KG1 (cell line): ENCODE data around the gene LGR4.
A peak's percentile ranks its signal among the peaks of the same experiment; 100 is the strongest.
"Not testable (repeated sequence)": the region's sequence is repeated elsewhere in the genome, so short reads cannot be mapped to it uniquely, and the experiment has no call there.

Source experiments
- DNase-seq: peaks from one replicate; lab custom pipeline; 2025; lab: John Stamatoyannopoulos, UW

The LGR4 gene, protein sequence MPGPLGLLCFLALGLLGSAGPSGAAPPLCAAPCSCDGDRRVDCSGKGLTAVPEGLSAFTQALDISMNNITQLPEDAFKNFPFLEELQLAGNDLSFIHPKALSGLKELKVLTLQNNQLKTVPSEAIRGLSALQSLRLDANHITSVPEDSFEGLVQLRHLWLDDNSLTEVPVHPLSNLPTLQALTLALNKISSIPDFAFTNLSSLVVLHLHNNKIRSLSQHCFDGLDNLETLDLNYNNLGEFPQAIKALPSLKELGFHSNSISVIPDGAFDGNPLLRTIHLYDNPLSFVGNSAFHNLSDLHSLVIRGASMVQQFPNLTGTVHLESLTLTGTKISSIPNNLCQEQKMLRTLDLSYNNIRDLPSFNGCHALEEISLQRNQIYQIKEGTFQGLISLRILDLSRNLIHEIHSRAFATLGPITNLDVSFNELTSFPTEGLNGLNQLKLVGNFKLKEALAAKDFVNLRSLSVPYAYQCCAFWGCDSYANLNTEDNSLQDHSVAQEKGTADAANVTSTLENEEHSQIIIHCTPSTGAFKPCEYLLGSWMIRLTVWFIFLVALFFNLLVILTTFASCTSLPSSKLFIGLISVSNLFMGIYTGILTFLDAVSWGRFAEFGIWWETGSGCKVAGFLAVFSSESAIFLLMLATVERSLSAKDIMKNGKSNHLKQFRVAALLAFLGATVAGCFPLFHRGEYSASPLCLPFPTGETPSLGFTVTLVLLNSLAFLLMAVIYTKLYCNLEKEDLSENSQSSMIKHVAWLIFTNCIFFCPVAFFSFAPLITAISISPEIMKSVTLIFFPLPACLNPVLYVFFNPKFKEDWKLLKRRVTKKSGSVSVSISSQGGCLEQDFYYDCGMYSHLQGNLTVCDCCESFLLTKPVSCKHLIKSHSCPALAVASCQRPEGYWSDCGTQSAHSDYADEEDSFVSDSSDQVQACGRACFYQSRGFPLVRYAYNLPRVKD

GRCh38 chr11:27472398-27473016 lies at the start of gene LGR4:
Gene LGR4, minus strand, starts transcription at chr11:27472790. Its CDS starts 488 bp downstream, at chr11:27472302.
- no peak for DNase-seq

GRCh38 chr11:27520226-27520625 lies 47.6 kb upstream of the LGR4 start:
- no peak for DNase-seq

GRCh38 chr11:27518518-27518917 lies 45.9 kb upstream of the LGR4 start:
- DNase-seq = no peak

DNA sequence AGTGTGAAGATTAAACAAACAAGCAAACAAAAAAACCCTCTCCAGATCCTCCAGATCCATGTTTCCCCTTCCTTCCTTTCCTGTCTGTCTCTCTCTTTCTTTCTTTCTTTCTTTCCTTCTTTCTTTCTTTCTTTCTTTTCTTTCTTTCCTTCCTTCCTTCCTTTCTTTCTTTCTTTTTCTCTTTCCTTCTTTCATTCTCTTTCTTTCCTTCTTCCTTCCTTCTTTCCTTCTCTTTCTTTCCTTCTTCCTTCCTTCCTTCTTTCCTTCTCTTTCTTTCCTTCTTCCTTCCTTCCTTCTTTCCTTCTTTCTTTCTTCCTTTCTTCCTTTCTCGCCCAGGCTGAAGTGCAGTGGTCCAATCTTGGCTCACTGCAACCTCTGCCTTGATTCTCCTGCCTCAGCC lies 44.9 kb upstream of the LGR4 start:
- not testable (repeated sequence) for DNase-seq

DNA sequence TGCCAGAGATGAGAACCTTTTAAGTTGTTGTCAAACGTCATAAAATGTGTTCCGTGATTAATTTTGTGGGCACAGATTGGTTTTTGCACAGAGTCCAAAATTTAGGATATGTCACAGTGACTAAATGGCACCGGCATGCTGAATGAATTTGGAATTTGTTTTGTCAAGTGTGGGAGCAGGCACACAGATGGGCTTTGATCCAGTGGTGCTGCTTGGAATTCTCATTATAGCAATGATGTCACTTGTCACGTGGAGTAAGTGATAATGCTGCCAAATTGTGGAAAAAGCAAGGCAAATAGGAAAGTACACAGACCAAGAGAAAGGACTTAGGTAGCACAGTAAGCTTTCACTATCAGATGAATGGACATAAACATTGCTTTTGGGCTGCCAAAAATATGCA lies 42.0 kb upstream of the LGR4 start:
- no peak for DNase-seq

GRCh38 chr11:27514076-27514475 lies 41.5 kb upstream of the LGR4 start:
- no peak for DNase-seq

GRCh38 chr11:27513389-27513788 lies 40.8 kb upstream of the LGR4 start:
- DNase-seq = no peak

DNA sequence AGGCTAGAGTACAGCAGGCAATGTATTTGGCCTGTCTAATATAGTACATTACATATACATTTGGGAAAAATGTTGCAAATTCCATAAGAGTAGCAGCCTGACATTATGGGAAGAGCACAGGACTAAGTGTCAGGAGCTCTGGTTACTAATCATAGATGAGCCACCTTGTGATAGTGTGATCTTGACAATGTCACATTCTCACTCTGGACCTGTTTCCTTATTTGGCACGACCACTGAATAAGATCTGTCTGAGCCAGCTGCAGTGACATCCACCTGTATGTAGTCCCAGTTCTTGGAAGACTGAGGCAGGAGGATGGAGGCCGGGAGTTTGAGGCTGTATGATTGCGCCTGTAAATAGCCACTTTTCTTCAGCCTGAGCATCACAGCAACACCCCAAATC lies 39.6 kb upstream of the LGR4 start:
- DNase-seq = no peak

- no peak for DNase-seq
Measured at GRCh38 chr11:27509908-27510307, 37.3 kb upstream of the LGR4 start.

GRCh38 chr11:27507557-27508322 lies 35.1 kb upstream of the LGR4 start:
- no peak for DNase-seq

- DNase-seq = peak; percentile 83
Measured at GRCh38 chr11:27506200-27507182, 33.9 kb upstream of the LGR4 start, which contains the start of gene LIN7C. Gene LIN7C, minus strand, starts transcription at chr11:27506769. Its CDS starts 17 bp downstream, at chr11:27506752.

DNA sequence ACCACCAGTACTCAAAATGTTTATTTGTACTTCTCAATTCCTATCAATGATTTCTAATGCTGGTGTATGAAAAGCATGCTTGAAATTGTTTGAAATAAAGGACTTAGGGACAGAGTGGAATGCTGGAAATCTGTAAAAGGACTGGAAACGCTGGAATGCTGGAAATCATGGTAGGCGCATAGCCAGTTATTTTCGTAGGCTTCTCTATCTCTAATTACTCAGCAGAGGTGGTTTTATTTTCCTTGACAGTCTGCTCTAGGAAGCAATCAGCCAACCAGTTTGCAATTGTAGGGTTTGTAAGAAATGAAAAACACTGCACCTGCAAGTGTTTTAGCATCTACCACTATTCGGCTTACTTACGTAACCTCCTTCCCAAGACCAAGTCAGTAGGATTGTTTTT lies 33.2 kb upstream of the LGR4 start:
- DNase-seq = peak; percentile 41

GRCh38 chr11:27504205-27504604 lies 31.6 kb upstream of the LGR4 start:
- no peak for DNase-seq

DNA sequence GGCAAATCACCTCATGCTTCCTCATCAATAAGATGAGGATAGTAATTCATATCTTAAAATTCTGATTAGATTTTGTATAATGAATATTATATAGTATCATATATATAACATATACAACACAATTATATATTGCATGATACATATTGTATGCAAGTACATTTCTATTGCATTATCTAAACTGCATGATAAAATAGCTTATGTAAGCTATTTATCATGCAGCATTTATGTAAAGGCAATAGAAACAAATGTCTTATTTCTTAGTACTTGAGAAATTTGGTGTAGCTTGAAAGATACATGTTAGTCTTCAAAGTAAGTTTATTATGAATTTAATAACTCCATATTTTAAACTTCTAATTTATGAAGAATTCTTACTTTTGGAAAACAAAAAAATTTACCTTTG lies 28.5 kb upstream of the LGR4 start:
- DNase-seq = no peak

DNA sequence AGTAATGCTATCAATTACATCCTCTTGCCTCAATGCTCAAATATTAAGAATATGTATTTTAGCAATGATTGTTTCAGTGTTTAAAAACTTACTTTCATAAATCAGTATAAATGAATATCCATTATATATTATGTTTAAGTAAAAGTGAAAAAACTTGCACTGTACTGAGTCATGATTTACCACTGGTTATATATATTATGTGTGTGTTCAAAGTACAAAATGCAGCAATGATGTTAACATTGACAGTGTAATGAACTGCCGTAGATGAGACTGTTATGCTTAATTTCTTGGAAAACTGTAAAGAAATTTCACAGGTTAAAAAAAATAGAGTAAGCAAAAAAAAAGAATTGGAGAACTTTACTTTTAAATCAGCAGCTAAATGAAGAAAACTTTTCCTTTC lies 25.3 kb upstream of the LGR4 start:
- no peak for DNase-seq

DNA sequence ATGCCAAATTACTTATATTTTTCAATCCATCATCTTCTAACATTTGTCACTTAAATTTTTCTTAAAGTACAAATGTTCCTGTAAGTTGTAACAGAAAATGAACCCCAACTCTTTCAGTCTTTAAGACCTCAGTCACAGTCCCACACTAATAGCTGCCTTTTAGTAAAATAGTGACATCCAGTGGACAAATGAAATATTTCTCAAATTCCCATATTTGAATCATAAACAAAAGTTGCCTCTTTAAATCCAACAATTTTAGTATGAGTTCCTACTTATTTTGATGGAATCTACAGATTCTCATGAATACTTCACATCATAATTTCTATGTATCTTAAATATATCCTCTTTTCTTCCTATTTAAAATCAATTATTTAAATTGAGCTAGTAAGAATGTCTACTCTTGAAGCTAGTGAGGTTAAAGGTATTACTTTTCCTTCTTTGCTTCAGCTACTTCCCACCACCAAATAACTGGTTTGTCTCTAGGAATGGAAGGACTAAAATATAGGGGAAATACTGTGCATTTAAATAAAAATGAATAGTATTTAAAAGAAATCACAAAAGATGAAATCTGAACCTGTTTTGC lies 24.8 kb upstream of the LGR4 start:
- DNase-seq = peak; percentile 3

GRCh38 chr11:27496461-27496860 lies 23.9 kb upstream of the LGR4 start:
- DNase-seq = no peak

DNA sequence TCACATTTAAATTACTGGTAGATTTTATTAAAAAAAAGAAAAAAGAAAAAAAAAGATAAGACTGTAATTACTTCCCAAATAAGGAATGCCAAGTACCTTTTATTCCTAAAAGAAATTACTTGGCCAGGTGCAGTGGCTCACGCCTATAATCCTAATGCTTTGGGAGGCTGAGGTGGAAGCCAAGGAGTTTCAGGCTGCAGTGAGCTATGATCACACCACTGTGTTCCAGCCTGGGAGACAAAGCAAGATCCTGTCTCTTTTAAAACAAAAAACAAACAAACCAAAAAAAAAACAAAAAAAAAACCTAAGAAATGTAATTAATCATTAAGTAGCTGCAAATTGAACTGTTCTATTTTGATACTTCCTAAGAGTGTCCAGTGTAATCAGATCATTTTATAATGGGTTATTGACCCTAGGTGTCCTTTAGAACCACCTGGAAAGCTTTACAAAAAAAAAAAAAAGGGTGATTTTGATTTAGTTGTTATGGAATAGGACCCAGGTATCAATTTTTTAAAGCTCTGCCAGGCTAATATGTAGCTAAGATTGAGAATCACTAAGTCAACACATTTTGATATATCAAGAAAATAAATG lies 23.2 kb upstream of the LGR4 start:
- no peak for DNase-seq

GRCh38 chr11:27489092-27489491 lies 16.5 kb upstream of the LGR4 start:
- no peak for DNase-seq

GRCh38 chr11:27487706-27488105 lies 15.1 kb upstream of the LGR4 start:
- no peak for DNase-seq
